Activated CD8-positive, alpha-beta memory T cell treated with anti-CD3 and anti-CD28 coated beads, Interleukin-2, amount 50 U/mL, for 24 hours (primary cell): ENCODE measurements around the gene KLC3.
A peak's percentile ranks its signal among the peaks of the same experiment; 100 is the strongest.

Experiments
- DNase-seq: peaks from one replicate; pipeline ENCODE4 v3.0.0-alpha.2; 2020; ENCODE audit errors: extremely low read depth

Gene KLC3

DNA sequence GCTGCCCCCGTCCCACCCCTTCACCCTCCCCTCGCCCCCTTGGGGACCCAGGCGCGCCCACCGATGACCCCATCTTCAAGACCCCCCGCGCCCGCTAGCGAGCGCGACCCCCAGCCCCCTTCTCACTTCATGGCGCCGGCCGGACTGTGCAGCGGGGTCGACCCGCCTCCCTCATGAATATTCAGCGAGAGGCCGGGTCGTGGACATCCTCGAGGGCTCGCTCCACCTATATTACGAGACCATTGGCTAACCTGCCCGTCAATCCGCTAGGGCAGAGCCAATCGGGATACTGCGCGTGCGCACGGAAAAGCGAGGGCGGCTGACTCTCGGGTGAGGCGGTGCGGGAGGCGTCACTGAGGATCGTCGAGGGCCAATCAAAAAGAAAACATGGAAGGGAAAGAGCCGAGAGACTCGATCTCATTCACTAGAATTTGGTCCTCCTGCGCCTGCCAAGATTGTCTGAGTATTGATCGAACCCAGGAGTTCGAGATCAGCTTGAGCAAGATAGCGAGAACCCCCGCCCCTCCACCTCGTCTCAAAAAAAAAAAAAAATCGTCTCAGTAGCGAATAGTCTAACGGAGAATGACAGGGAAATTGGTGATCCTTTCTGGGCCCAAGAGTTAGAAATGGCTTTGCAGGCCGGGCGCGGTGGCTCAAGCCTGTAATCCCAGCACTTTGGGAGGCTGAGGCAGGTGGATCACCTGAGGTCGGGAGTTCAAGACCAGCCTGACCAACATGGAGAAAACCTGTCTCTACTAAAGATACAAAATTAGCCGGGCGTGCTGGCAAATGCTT is 30.1 kb downstream of the KLC3 start, which contains the start of gene ERCC2:
Gene ERCC2 (minus strand): TSS at position 164 of the 795 bp plus-strand sequence. CDS start 33 bp downstream, at position 131.
- peak; percentile 100 for DNase-seq

DNA sequence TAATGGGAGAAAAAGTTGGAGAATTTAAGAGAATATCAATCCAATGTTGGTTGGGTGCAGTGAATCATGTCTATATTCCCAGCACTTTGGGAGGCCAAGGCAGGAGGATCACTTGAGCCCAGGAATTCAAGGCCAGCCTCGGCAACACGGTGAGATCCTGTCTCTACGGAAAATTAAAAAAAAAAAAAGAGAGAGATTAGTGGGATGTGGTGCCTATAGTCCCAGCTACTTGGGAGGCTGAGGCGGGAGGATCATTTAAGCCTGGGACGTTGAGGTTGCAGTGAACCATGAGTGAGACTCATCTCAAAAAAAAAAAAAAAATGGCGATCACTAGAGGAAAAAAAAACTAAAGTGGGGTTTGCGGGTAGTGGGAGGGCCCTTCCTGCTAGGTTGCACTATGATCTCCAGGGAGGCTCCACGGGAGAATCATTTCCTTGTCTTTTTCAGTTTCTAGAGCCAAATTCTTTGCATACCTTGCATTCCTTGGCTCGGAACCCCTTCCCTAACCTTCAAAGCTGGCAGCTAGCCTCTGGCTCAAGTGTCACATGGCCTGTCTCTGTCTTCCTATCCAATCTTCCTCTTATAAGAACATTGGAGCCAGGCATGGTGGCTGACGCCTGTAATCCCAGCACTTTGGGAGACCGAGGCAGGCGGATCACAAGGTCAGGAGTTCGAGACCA is 35.6 kb downstream of the KLC3 start:
- no peak for DNase-seq

GRCh38 chr19:45380107-45380506 is 39.6 kb downstream of the KLC3 start:
- DNase-seq: no peak

DNA sequence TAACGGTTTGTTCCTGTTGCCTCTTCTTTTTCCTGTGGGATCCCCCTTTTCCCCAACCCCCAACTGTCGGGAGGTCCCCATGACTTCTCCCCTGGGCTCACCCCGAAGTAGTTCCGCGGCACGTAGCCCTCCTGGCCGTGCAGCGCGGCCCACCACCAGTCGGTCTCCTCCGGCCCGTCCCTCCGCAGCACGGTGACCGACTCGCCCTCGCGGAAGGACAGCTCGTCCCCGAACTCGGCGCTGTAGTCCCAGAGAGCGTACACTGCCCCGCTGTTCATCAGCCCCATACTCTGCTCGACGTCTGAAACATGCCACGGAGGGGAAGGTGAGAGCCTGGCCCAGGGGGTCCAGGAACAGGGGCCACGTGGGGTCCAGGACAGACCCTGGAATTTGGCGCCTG is 41.9 kb downstream of the KLC3 start:
- no peak for DNase-seq

GRCh38 chr19:45385392-45386221 is 45.1 kb downstream of the KLC3 start:
- no peak for DNase-seq

DNA sequence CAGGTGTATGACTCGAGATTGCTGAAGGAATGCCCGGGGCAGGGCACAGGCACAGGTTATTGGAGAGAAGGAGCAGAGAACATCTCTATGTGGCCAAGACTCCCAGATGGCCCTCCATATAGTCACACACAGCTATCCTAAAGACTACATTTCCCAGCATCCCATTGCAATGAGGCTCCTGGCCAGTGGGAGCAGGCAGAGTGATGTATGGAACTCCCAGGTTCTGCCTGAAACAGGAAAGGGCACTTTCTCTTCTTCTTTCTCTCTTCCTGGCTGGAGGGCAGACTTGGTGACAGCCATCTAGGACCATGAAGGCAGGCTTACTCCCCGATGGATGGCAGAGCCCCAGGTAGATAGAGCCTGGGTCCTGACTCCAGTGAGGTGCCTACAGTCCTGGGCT is 50.8 kb downstream of the KLC3 start:
- no peak for DNase-seq

DNA sequence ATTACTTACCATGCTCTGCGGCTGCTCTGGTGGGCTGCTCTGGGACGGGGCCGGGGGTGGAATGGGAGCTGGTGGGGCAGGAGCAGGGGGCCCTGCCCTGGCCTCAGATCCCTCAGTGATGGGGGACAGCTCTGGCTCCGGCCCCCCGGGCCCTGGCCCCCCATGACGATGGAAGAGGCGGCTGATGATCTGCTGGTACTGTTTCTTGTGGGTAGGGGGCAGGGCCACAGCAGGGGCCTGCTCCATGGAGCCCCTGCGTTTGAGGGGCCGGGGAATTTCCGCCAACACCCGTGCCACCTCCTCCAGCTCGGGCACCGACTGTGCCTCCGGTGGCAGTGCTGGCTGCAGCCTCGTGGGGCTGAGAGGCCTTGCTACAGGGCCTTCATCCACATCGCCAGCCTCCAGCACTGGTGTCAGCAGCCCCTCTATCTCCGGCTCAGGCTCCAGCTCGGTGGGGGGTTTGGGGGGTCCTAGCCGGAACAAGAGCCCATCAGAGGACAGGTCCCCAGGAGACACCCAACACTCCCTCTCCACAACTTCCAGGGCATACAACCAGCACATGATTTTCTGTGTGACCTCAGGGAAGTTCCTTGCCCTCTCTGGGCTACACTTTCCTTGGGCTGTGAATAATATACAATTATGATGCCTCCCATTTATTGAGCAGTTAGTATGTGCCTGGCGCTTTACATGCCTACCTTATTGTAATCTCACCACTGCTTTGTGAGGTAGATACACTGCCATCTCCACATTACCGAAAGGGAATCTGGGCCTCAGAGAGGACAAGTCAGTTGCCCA is 51.5 kb downstream of the KLC3 start:
- DNase-seq: no peak

DNA sequence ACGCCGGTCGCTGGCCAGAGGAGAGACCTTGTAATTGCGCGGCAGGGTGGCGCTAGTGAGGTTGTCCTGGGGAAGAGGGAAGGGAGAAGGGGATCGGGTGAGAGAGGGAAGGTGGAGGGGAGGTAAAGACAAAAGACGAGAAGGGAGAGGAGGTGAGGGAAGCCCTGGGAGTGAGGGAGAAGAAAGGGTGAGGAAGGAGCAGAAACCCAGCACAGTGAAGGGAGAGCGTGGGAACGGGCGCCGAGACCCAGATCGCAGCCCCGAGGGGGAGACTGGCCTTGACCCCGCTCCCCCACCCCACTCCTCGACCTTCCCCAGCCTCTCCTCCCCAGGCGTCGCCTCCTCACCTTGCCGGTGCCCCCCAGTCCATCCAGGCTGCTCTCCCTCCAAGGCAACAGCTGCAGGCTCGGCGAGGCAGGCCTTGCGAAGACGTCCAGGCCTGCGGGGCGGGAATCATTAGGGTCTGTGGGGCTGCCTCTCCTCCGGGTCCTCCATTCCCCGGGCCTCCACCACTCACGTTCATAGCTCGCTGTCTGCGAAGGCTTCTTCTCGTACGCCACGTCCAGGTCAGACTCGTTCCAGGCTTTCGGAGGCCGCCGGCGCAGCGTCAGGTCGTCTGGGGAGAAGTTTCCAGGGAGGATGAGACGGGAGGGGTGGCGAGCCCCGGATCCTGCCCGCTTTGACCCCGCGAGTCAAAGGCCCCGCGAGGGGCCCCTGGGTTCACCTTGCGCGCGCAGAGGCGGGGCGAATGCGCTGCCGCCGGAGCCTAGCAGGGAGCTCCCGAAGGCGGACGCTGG is 55.5 kb downstream of the KLC3 start:
- DNase-seq: no peak

- no peak for DNase-seq
Measured at GRCh38 chr19:45400192-45400591, 59.6 kb downstream of the KLC3 start.
